Activated naive CD4-positive, alpha-beta T cell treated with anti-CD3 and anti-CD28 coated beads, Interleukin-2, amount 10 ng/mL, durations not matched to agents 7 days and 5 days (primary cell): ENCODE data around the gene IFI30.

ENCODE experiments used
- CTCF ChIA-PET: fragments of 350-600 bp; sonication (Branson Sonifier 250); formaldehyde crosslinking; loops from one replicate; lab custom pipeline; 2021; ENCODE audit warnings: antibody characterized with exemption; lab: Charles Lee
- DNase-seq: peaks from one replicate; pipeline ENCODE4 v3.0.0-alpha.2; 2020
- H3K27ac Mint-ChIP-seq: one replicate; pipeline ENCODE4 v1.8.0; 2021; ENCODE audit warnings: mild to moderate bottlenecking, moderate library complexity, mixed read lengths
- H3K27me3 Mint-ChIP-seq: one replicate; pipeline ENCODE4 v1.8.0; 2021; ENCODE audit warnings: mild to moderate bottlenecking, mixed read lengths
- H3K36me3 Mint-ChIP-seq: one replicate; pipeline ENCODE4 v1.8.0; 2021; ENCODE audit warnings: mixed read lengths
- H3K4me1 Mint-ChIP-seq: one replicate; pipeline ENCODE4 v1.8.0; 2021; ENCODE audit warnings: mixed read lengths
- H3K4me3 Mint-ChIP-seq: one replicate; pipeline ENCODE4 v1.8.0; 2021; ENCODE audit warnings: mild to moderate bottlenecking, moderate library complexity, mixed read lengths
- H3K9me3 Mint-ChIP-seq: one replicate; pipeline ENCODE4 v1.8.0; 2021; ENCODE audit warnings: mixed read lengths

IFI30 gene

GRCh38 chr19:18144361-18144760 is 29.3 kb upstream of the IFI30 start:
- CTCF ChIA-PET: interaction anchor here (1.9 kb wide), 1 partner anchor 10 kb away, joined by 4 read pairs; no protein-coding TSS in a partner anchor
- Mint-ChIP-seq H3K9me3 (no peaks in the 10 kb centered on the region), H3K4me1 (no peaks in the 10 kb centered on the region), H3K4me3 (no peak overlapping the region), H3K36me3 (peaks cover 46% of the 10 kb centered on the region), H3K27ac (no peak overlapping the region), H3K27me3 (no peaks in the 10 kb centered on the region)
- no peak for DNase-seq

GRCh38 chr19:18144906-18145305 is 28.7 kb upstream of the IFI30 start:
- peaks cover 46% of the 10 kb centered on the region for H3K36me3 Mint-ChIP-seq

GRCh38 chr19:18145391-18145999 is 28.1 kb upstream of the IFI30 start:
- H3K27me3 Mint-ChIP-seq: no peaks in the 10 kb centered on the region
- no peak overlapping the region for H3K4me3 Mint-ChIP-seq
- H3K4me1 Mint-ChIP-seq: peaks cover 2% of the 10 kb centered on the region
- no peak overlapping the region for H3K27ac Mint-ChIP-seq
- CTCF ChIA-PET: interaction anchor here (1.0 to 1.9 kb wide), 2 partner anchors 11 to 32 kb away, joined by 3 to 4 read pairs; no protein-coding TSS in a partner anchor
- no peaks in the 10 kb centered on the region for H3K9me3 Mint-ChIP-seq
- H3K36me3 Mint-ChIP-seq: peaks cover 43% of the 10 kb centered on the region
- no peak for DNase-seq

More at GRCh38 chr19:18144906-18145305, 28.7 kb upstream of the IFI30 start:
- no peak for DNase-seq
- H3K4me1 Mint-ChIP-seq: no peaks in the 10 kb centered on the region
- H3K27ac Mint-ChIP-seq: no peak overlapping the region
- no peaks in the 10 kb centered on the region for H3K9me3 Mint-ChIP-seq
- CTCF ChIA-PET: interaction anchor here (1.9 kb wide), 1 partner anchor 11 kb away, joined by 4 read pairs; no protein-coding TSS in a partner anchor
- H3K27me3 Mint-ChIP-seq: no peaks in the 10 kb centered on the region
- no peak overlapping the region for H3K4me3 Mint-ChIP-seq

GRCh38 chr19:18147396-18147795 is 26.2 kb upstream of the IFI30 start:
- Mint-ChIP-seq H3K4me1 (peaks cover 15% of the 10 kb centered on the region), H3K36me3 (peaks cover 36% of the 10 kb centered on the region), H3K4me3 (no peak overlapping the region), H3K27me3 (no peaks in the 10 kb centered on the region), H3K9me3 (no peaks in the 10 kb centered on the region), H3K27ac (no peak overlapping the region)
- no peak for DNase-seq
- CTCF ChIA-PET: no interaction called here

- DNase-seq: no peak
- no peaks in the 10 kb centered on the region for H3K9me3 Mint-ChIP-seq
- peaks cover 29% of the 10 kb centered on the region for H3K36me3 Mint-ChIP-seq
- H3K4me3 Mint-ChIP-seq: no peak overlapping the region
- CTCF ChIA-PET: no interaction called here
- peaks cover 24% of the 10 kb centered on the region for H3K4me1 Mint-ChIP-seq
- no peaks in the 10 kb centered on the region for H3K27me3 Mint-ChIP-seq
- no peak overlapping the region for H3K27ac Mint-ChIP-seq
These were observed 24.0 kb upstream of the IFI30 start for GRCh38 chr19:18149596-18149975.

GRCh38 chr19:18150776-18151624 is 22.6 kb upstream of the IFI30 start:
- H3K4me1 Mint-ChIP-seq: peaks cover 25% of the 10 kb centered on the region
- H3K36me3 Mint-ChIP-seq: peaks cover 19% of the 10 kb centered on the region
- H3K27ac Mint-ChIP-seq: peak overlapping the region; percentile 98
- no peaks in the 10 kb centered on the region for H3K27me3 Mint-ChIP-seq
- no peak for DNase-seq
- CTCF ChIA-PET: interaction anchor here (1.2 to 3.1 kb wide), 8 partner anchors 9 to 128 kb away, joined by 3 to 27 read pairs (median 6); no protein-coding TSS in a partner anchor
- peak overlapping the region; percentile 80 for H3K4me3 Mint-ChIP-seq
- H3K9me3 Mint-ChIP-seq: no peaks in the 10 kb centered on the region

- Mint-ChIP-seq H3K9me3 (no peaks in the 10 kb centered on the region), H3K27me3 (no peaks in the 10 kb centered on the region), H3K27ac (peak overlapping the region; percentile 98), H3K36me3 (peaks cover 12% of the 10 kb centered on the region), H3K4me3 (peak overlapping the region; percentile 80), H3K4me1 (peaks cover 30% of the 10 kb centered on the region)
- peak; percentile 100 for DNase-seq
- CTCF ChIA-PET: interaction anchor here (0.6 to 3.1 kb wide), 10 partner anchors 8 to 145 kb away, joined by 3 to 27 read pairs (median 6); partner anchors contain the start of gene ARRDC2
These were observed 21.2 kb upstream of the IFI30 start for GRCh38 chr19:18152442-18152816.

- DNase-seq: peak; percentile 100
- Mint-ChIP-seq H3K4me3 (peak within 1 kb of the TSS; percentile 80), H3K4me1 (peaks cover 30% of the 10 kb centered on the region), H3K36me3 (peaks cover 9% of the 10 kb centered on the region), H3K27me3 (no peaks in the 10 kb centered on the region), H3K9me3 (no peaks in the 10 kb centered on the region), H3K27ac (peak within 1 kb of the TSS; percentile 98)
- CTCF ChIA-PET: interaction anchor here (0.6 to 3.1 kb wide), 7 partner anchors 7 to 145 kb away, joined by 3 to 27 read pairs (median 8); partner anchors contain the start of gene ARRDC2
These were observed 20.6 kb upstream of the IFI30 start, which contains the start of gene PIK3R2 for GRCh38 chr19:18152817-18153555. TSS of gene PIK3R2 (plus strand) at chr19:18153163. CDS start at chr19:18155880, 2,717 bp downstream.

GRCh38 chr19:18153556-18154134 is 20.0 kb upstream of the IFI30 start:
- Mint-ChIP-seq H3K4me3 (peak overlapping the region; percentile 80), H3K36me3 (peaks cover 9% of the 10 kb centered on the region), H3K27me3 (no peaks in the 10 kb centered on the region), H3K9me3 (no peaks in the 10 kb centered on the region), H3K27ac (peak overlapping the region; percentile 82), H3K4me1 (peaks cover 30% of the 10 kb centered on the region)
- CTCF ChIA-PET: interaction anchor here (1.5 to 1.7 kb wide), 2 partner anchors 40 to 146 kb away, joined by 4 read pairs; no protein-coding TSS in a partner anchor
- DNase-seq: peak; percentile 64

- CTCF ChIA-PET: interaction anchor here (1.5 to 1.7 kb wide), 2 partner anchors 42 to 148 kb away, joined by 4 read pairs; no protein-coding TSS in a partner anchor
- no peaks in the 10 kb centered on the region for H3K27me3 Mint-ChIP-seq
These were observed 18.2 kb upstream of the IFI30 start for GRCh38 chr19:18155095-18156087.

GRCh38 chr19:18156268-18156667 is 17.3 kb upstream of the IFI30 start:
- Mint-ChIP-seq H3K27ac (no peak overlapping the region), H3K4me3 (no peak overlapping the region), H3K9me3 (no peaks in the 10 kb centered on the region), H3K36me3 (peaks cover 5% of the 10 kb centered on the region), H3K27me3 (no peaks in the 10 kb centered on the region), H3K4me1 (peaks cover 33% of the 10 kb centered on the region)
- CTCF ChIA-PET: no interaction called here
- DNase-seq: no peak

More at GRCh38 chr19:18155095-18156087, 18.2 kb upstream of the IFI30 start:
- Mint-ChIP-seq H3K4me1 (peaks cover 31% of the 10 kb centered on the region), H3K36me3 (peaks cover 5% of the 10 kb centered on the region), H3K4me3 (peak overlapping the region; percentile 13), H3K9me3 (no peaks in the 10 kb centered on the region), H3K27ac (no peak overlapping the region)
- DNase-seq: no peak

GRCh38 chr19:18156841-18157464 is 16.7 kb upstream of the IFI30 start:
- Mint-ChIP-seq H3K4me1 (peaks cover 28% of the 10 kb centered on the region), H3K4me3 (no peak overlapping the region), H3K27ac (no peak overlapping the region), H3K27me3 (no peaks in the 10 kb centered on the region), H3K9me3 (no peaks in the 10 kb centered on the region), H3K36me3 (peaks cover 5% of the 10 kb centered on the region)
- no peak for DNase-seq
- CTCF ChIA-PET: no interaction called here
